HG02870 (cell line): ENCODE data around the gene AGPS.
"Not testable (repeated sequence)": the region's sequence is repeated elsewhere in the genome, so short reads cannot be mapped to it uniquely, and the experiment has no call there.

Experiments used
- ATAC-seq: cut with Tn5 transposase; IDR thresholded peaks from one replicate; pipeline ENCODE4 v1.9.1; 2021; ENCODE audit warnings: mild to moderate bottlenecking, moderate library complexity; ENCODE audit not compliant: unreplicated experiment

Gene AGPS

GRCh38 chr2:177410629-177411028, 18.1 kb downstream of the AGPS start:
- not testable (repeated sequence) for ATAC-seq

- peak; percentile 53 for ATAC-seq
Observed at GRCh38 chr2:177413703-177414102, 21.1 kb downstream of the AGPS start.

GRCh38 chr2:177419274-177419673, 26.7 kb downstream of the AGPS start:
- ATAC-seq: no peak

DNA sequence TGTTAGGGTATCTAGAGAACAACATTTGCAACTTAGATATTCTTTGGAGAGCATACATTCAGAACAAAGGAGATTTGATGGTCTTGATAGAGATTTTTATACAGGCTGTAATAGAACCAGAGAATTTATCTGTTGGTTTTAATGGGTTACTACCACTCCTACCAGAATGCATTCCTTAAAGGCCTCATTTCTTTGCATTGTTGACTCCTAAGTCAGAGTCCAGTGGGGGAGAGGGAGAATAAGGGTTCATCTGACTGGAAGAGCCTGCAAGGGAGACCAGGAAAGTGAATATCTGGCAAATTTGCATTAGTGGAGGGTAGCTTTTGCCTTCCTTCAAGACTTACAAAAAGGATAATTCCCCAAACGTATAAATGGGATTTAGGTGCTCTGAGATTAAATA, 29.7 kb downstream of the AGPS start:
- no peak for ATAC-seq

DNA sequence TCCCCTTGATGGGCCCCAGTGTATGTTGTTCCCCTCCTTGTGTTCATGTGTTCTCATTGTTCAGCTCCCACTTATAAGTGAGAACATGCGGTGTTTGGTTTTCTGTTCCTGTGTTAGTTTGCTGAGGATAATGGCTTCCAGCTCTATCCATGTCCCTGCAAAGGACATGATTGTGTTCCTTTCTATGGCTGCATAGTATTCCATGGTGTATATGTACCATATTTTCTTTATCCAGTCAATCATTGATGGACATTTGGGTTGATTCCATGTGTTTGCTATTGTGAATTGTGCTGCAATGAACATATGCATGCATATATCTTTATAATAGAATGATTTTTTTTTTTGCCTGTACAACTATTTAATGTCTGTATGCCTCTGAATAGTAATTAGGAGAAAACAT, 31.5 kb downstream of the AGPS start:
- not testable (repeated sequence) for ATAC-seq

DNA sequence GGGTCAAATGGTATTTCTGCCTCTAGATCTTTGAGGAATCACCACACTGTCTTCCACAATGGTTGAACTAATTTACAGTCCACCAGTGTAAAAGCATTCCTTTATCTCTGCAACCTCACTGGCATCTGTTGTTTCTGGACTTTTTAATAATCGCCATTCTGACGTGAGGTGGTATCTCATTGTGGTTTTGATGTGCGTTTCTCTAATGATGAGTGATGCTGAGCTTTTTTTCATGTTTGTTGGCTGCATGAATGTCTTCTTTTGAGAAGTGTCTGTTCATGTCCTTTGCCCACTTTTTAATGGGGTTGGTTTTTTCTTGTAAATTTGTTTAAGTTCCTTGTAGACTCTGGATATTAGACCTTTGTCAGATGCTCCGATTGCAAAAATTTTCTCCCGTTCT, 32.0 kb downstream of the AGPS start:
- not testable (repeated sequence) for ATAC-seq

DNA sequence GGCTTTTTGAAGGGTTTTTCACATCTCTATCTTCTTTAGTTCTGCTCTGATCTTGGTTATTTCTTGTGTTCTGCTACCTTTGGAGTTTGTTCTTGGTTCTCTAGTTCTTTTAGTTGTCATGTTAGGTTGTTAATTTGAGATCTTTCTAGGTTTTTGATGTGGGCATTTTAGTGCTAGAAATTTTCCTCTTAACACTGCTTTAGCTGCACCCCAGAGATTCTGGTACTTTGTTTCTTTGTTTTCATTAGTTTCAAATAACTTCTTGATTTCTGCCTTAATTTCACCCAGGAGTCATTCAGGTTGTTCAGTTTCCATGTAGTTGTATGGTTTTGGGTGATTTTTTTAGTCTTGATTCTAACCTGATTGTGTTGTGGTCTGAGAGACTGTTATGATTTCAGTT, 34.7 kb downstream of the AGPS start:
- no peak for ATAC-seq

GRCh38 chr2:177427936-177428335, 35.4 kb downstream of the AGPS start:
- not testable (repeated sequence) for ATAC-seq

- ATAC-seq: no peak
Observed at GRCh38 chr2:177429688-177430325, 37.2 kb downstream of the AGPS start.

DNA sequence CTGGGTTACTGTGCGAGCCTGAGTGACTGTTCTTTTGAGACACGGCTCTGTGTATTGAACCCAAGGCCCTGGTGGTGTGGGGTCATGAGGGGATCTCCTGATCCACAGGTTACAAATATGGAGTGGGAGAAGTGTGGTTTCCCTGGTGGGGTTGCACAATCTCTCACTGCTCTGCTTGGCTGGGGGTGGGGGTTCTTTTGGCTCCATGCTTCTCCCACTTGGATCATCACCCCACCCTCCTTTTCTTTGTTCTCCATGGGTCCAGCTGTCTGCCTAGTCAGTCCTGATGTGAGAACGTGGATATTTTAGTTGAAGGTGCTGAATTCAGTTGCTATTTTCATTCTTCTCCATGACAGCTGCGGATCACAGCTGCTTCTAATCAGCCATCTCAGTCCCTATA, 37.8 kb downstream of the AGPS start:
- ATAC-seq: no peak

DNA sequence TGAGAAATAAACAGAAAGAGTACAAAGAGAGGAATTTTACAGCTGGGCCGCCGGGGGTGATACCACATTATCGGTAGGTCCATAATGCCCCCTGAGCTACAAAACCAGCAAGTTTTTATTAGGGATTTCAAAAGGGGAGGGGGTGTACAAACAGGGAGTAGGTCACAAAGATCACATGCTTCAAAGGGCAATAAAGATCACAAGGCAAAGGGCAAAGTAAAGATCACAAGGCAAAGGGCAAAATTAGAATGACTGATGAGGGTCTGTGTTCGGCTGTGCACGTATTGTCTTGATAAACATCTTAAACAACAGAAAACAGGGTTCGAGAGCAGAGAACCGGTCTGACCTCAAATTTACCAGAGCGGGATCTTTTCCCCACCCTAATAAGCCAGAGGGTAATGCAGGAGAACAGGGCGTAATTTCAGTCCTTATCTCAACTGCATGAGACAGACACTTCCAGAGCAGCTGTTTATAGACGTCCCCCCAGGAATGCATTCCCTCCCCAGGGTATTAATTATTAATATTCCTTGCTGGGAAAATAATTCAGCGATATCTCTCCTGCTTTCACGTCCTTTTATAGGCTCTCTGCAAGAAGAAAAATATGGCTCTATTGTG, 38.6 kb downstream of the AGPS start:
- ATAC-seq: not testable (repeated sequence)

DNA sequence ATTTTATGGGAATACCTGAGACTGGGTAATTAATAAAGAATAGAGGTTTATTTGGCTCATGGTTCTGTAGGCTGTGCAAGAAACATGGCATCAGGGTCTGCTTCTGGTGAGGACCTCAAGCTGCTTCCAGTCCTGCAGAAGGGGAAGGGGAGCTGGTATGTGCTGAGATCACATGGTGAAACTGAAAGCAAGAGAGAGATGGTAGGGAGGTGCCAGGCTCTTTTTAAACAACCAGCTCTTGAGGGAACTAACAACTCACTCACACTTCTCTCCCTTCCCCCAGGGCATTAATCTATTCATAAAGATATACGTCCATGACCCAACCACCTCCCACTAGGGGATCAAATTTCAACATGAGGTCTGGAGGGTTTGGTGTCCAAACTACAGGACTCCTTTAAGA, 40.1 kb downstream of the AGPS start:
- no peak for ATAC-seq

- no peak for ATAC-seq
Observed at GRCh38 chr2:177433402-177433801, 40.8 kb downstream of the AGPS start.

GRCh38 chr2:177434475-177434874, 41.9 kb downstream of the AGPS start:
- no peak for ATAC-seq

DNA sequence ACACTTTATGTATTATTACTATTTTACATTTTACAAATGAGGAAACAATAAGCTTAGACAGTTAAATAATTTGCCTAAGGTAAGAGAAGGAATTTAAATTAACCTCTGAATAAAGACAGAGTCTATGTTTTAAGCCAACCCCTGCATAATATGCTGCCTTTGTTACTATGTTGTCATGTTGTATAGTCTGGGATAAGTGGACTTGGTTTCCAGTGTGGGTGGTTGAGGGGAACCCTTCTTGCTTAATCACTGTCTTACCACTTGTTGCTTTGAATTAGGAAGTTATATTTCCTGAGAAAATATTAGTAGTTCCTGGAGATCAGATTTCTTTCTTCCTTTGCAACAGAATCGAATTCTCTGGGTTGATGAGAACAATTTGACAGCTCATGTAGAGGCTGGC, 52.6 kb downstream of the AGPS start:
- no peak for ATAC-seq

GRCh38 chr2:177448031-177448430, 55.5 kb downstream of the AGPS start:
- no peak for ATAC-seq

- no peak for ATAC-seq
Observed at GRCh38 chr2:177449159-177449558, 56.6 kb downstream of the AGPS start.

DNA sequence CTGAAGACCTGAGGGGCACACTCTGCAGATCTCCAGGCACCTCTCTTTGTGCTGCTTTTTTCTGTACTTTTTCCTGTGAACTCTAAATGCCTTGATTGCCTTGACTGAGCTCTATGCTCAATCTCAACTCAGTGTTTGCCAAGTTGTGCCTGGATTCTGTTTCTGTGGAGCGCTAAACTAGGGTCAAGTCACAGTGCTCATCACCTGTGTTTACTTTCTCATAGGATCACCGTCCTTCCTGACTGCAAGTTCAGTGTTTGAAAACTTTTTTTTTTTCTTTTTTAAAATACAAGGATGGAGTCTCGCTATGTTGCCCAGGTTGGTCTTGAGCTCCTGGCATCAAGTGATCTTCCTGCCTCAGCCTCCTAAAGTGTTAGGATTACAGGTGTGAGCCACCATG, 62.6 kb downstream of the AGPS start:
- ATAC-seq: no peak

DNA sequence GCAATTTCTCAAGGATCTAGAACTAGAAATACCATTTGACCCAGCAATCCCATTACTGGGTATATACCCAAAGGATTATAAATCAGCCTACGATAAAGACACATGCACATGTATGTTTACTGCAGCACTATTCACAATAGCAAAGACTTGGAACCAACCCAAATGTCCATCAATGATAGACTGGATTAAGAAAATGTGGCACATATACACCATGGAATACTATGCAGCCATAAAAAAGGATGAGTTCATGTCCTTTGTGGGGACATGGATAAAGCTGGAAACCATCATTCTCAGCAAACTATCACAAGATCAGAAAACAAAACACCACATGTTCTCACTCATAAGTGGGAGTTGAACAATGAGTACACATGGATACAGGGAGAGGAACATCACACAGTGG, 67.2 kb downstream of the AGPS start:
- ATAC-seq: not testable (repeated sequence)

GRCh38 chr2:177460973-177461585, 68.5 kb downstream of the AGPS start:
- ATAC-seq: no peak

GRCh38 chr2:177464549-177464948, 72.0 kb downstream of the AGPS start:
- ATAC-seq: no peak

GRCh38 chr2:177465400-177466138, 73.0 kb downstream of the AGPS start:
- no peak for ATAC-seq
